GM06990 (cell line): ENCODE results near the gene MFSD11.

Source experiments
- DNase-seq: peaks from one replicate; pipeline ENCODE4 v3.0.0-alpha.2; 2011; ENCODE audit not compliant: insufficient read length; ENCODE audit errors: extremely low read depth
- H3K27me3 ChIP-seq: replicated peaks from 2 replicates; pipeline ENCODE4 v1.6.0; 2011; ENCODE audit warnings: low read length; ENCODE audit not compliant: control insufficient read depth, insufficient read depth
- H3K36me3 ChIP-seq: 2 replicates; pipeline ENCODE4 v1.5.1; 2011; ENCODE audit warnings: low read length; ENCODE audit not compliant: control insufficient read depth, insufficient read depth
- H3K4me3 ChIP-seq: replicated peaks from 2 replicates; pipeline ENCODE4 v1.5.1; 2011; ENCODE audit warnings: low read depth, mild to moderate bottlenecking, control low read depth, low read length
- CTCF ChIP-seq: IDR thresholded peaks from 2 replicates; pipeline ENCODE4 v1.5.1; 2011; ENCODE audit warnings: low read length, control low read depth, mild to moderate bottlenecking, inconsistent platforms; ENCODE audit not compliant: insufficient read depth, poor library complexity, severe bottlenecking

MFSD11 gene

GRCh38 chr17:76737676-76738467 lies at the start of gene MFSD11:
TSS of gene MFSD11 (plus strand) at chr17:76738119. CDS start at chr17:76738353, 234 bp downstream.
- DNase-seq, result peak; percentile 99
- peaks cover 11% of the 10 kb centered on the region for H3K36me3 ChIP-seq
- H3K27me3 ChIP-seq, result no peaks in the 10 kb centered on the region
- H3K4me3 ChIP-seq, result peak within 1 kb of the TSS; percentile 100
- no peak for TF ChIP-seq CTCF

GRCh38 chr17:76688165-76688622 lies 49.7 kb upstream of the MFSD11 start:
- no peak for DNase-seq
- H3K4me3 ChIP-seq, result no peak overlapping the region
- no peak for TF ChIP-seq CTCF
- no peaks in the 10 kb centered on the region; the same call in none of the 2 replicates for H3K27me3 ChIP-seq
- no peaks in the 10 kb centered on the region for H3K36me3 ChIP-seq

- Histone ChIP-seq H3K4me3 (no peak overlapping the region), H3K36me3 (no peaks in the 10 kb centered on the region), H3K27me3 (no peaks in the 10 kb centered on the region; the same call in none of the 2 replicates)
- no peak for DNase-seq
- TF ChIP-seq CTCF, result no peak
These were observed 48.1 kb upstream of the MFSD11 start for GRCh38 chr17:76689859-76690258.

GRCh38 chr17:76690596-76691280 lies 47.2 kb upstream of the MFSD11 start:
- no peak for DNase-seq
- no peaks in the 10 kb centered on the region; the same call in none of the 2 replicates for H3K27me3 ChIP-seq
- H3K36me3 ChIP-seq, result no peaks in the 10 kb centered on the region
- no peak overlapping the region for H3K4me3 ChIP-seq
- no peak for TF ChIP-seq CTCF

GRCh38 chr17:76691379-76692191 lies 46.3 kb upstream of the MFSD11 start:
- no peak overlapping the region for H3K4me3 ChIP-seq
- no peak for TF ChIP-seq CTCF
- no peaks in the 10 kb centered on the region; the same call in 1 of the 2 replicates for H3K27me3 ChIP-seq
- no peak for DNase-seq
- H3K36me3 ChIP-seq, result no peaks in the 10 kb centered on the region
